ENCODE measurements around the gene SLC39A2.
"Not testable (repeated sequence)": the region's sequence is repeated elsewhere in the genome, so short reads cannot be mapped to it uniquely, and the experiment has no call there.

The SLC39A2 gene

GRCh38 chr14:21025371-21026273 is 26.5 kb downstream of the SLC39A2 start:
- no peak for DNase-seq (ENCODE audit: low spot score)

- DNase-seq (ENCODE audit: low spot score): no peak
These were observed 27.3 kb downstream of the SLC39A2 start for GRCh38 chr14:21026274-21026987.

GRCh38 chr14:21026988-21027315 is 27.9 kb downstream of the SLC39A2 start:
- no peak for DNase-seq (ENCODE audit: low spot score)

GRCh38 chr14:21029917-21030316 is 30.8 kb downstream of the SLC39A2 start, which contains the start of gene TPPP2:
TSS of gene TPPP2 (plus strand) at chr14:21030217. CDS start at chr14:21030582, 365 bp downstream.
- no peak for DNase-seq (ENCODE audit: low spot score)

- no peak for DNase-seq (ENCODE audit: low spot score)
These were observed 31.4 kb downstream of the SLC39A2 start for GRCh38 chr14:21030531-21030930.

- DNase-seq (ENCODE audit: low spot score): no peak
These were observed 33.4 kb downstream of the SLC39A2 start for GRCh38 chr14:21032326-21033132.

- DNase-seq (ENCODE audit: low spot score): no peak
These were observed 34.1 kb downstream of the SLC39A2 start for GRCh38 chr14:21033133-21033698.

- no peak for DNase-seq (ENCODE audit: low spot score)
These were observed 35.6 kb downstream of the SLC39A2 start, which contains the start of gene RNASE13 for GRCh38 chr14:21034707-21035106. TSS of gene RNASE13 (minus strand) at chr14:21034807. CDS start at chr14:21034288, 519 bp downstream.

GRCh38 chr14:21036751-21037150 is 37.7 kb downstream of the SLC39A2 start:
- no peak for DNase-seq (ENCODE audit: low spot score)

- no peak for DNase-seq (ENCODE audit: low spot score)
These were observed 38.1 kb downstream of the SLC39A2 start for GRCh38 chr14:21037156-21037555.

- no peak for DNase-seq (ENCODE audit: low spot score)
These were observed 39.6 kb downstream of the SLC39A2 start for GRCh38 chr14:21038441-21039422.

GRCh38 chr14:21039585-21040369 is 40.7 kb downstream of the SLC39A2 start:
- peak; percentile 70 for DNase-seq (ENCODE audit: low spot score)

- no peak for DNase-seq (ENCODE audit: low spot score)
These were observed 41.4 kb downstream of the SLC39A2 start for GRCh38 chr14:21040370-21040925.

- DNase-seq (ENCODE audit: low spot score): not testable (repeated sequence)
These were observed 41.8 kb downstream of the SLC39A2 start for GRCh38 chr14:21040941-21041340.

GRCh38 chr14:21041676-21042433 is 42.8 kb downstream of the SLC39A2 start, which contains the start of gene RNASE7:
TSS of gene RNASE7 (plus strand) at chr14:21042362. CDS start at chr14:21042993, 631 bp downstream.
- DNase-seq (ENCODE audit: low spot score): no peak

- DNase-seq (ENCODE audit: low spot score): no peak
These were observed 43.8 kb downstream of the SLC39A2 start for GRCh38 chr14:21042918-21043317.

GRCh38 chr14:21043387-21043973 is 44.4 kb downstream of the SLC39A2 start:
- no peak for DNase-seq (ENCODE audit: low spot score)

- no peak for DNase-seq (ENCODE audit: low spot score)
These were observed 45.0 kb downstream of the SLC39A2 start for GRCh38 chr14:21043974-21044618.
